CD4-positive, alpha-beta T cell treated with Interleukin-21 for 1 hour (primary cell): ENCODE measurements around the gene RELA.
"Not testable (repeated sequence)": the region's sequence is repeated elsewhere in the genome, so short reads cannot be mapped to it uniquely, and the experiment has no call there.

Source experiments
- DNase-seq: peaks from one replicate; pipeline ENCODE4 v3.0.0-alpha.2; 2020

The RELA gene

DNA sequence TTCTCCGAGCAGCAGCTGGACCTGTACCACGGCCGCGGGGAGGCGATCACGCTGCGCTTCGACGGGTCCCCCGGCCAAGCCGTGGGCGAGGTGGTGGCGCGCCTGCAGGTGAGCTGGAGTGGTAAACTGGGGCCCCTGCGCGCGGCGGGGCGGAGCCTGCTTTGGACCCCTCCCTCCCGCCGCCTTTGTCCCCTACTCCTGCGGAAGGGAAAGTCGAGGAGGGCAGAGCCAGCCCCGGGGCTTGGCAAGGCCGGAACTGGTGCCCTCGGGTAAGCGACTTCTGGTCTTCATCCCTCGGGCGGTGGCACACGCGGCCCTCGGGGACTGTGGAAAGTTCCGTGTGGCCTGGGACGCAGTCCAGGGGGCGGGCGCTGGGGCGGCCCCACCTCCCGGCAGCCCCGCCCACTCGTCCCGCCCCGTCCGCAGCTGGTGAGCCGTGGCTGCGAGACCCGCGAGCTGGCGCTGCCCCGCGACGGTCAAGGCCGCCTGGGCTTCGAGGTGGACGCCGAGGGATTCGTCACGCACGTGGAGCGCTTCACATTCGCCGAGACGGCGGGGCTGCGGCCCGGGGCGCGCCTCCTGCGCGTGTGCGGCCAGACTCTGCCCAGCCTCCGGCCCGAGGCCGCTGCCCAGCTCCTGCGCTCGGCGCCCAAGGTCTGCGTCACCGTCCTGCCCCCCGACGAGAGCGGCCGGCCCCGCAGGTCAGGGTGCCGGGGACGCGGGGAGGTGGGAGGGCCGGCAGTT lies 15.6 kb downstream of the RELA start:
- DNase-seq, result no peak

DNA sequence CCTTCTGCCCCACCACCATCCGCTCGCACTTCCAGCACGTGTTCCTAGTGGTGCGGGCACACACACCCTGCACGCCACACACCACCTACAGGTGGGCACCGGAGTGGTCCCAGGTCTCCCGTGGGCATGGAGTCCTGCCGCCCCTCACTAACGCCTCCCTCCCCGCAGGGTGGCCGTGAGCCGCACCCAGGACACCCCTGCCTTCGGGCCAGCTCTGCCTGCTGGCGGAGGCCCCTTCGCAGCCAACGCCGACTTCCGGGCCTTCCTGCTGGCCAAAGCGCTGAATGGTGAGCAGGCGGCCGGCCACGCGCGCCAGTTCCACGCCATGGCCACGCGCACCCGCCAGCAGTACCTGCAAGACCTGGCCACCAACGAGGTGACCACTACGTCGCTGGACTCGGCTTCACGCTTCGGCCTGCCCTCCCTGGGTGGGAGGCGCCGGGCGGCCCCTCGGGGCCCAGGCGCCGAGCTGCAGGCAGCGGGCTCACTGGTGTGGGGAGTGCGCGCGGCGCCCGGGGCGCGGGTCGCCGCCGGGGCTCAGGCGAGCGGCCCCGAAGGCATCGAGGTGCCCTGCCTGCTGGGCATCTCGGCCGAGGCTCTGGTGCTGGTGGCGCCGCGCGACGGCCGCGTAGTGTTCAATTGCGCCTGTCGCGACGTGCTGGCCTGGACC lies 16.3 kb downstream of the RELA start:
- no peak for DNase-seq

DNA sequence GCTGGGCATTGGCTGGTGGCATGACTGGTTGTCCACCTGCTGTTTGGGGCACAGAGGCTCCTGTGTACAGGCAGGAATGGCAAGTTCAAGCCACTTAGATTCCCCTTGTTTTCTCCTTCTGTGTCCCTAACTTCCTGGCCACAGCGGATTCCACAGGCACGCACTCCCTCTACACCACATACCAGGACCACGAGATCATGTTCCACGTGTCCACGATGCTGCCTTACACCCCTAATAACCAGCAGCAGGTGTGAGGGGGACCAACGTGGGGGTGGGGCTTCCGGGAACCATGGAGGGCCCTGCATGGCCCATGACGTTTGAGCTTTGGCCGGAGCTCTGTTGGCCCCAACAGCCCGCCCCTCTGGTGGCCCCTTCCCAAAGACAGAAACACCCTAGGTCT lies 17.0 kb downstream of the RELA start:
- no peak for DNase-seq

DNA sequence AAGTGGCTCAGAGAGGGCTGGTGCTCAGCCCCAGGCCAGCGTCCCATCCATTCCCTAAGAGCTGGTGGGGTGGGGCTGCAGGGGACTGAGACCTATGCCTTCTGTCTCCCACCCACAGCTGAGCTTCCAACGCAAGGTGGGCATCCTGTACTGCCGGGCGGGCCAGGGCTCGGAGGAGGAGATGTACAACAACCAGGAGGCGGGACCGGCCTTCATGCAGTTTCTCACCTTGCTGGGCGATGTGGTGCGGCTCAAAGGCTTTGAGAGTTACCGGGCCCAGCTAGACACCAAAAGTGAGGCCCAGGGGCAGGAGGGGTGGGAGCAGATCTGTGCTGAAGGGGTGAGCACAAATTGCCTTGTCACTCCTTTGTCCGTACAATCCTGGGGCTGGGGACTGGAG lies 17.9 kb downstream of the RELA start:
- DNase-seq, result no peak

DNA sequence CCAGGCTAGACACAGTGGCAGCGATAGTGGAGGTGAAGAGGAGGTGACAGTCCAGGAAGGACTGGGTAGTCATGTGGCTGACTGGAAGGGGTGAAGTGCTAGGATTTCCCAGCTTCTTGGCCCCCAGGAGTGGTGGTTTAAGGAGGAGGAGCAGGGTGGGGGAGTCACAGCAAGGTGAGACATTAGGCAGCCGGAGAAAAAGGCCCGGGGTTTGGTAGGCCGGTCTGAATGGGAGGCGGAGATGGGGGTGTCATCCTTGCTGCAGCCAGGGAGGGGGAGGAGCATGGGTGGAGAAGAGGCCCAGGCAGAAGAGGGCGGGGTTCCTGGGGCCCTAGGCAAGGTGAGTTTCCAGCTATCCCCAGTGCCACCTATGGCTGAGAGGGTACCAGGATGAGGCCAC lies 18.7 kb downstream of the RELA start:
- DNase-seq, result peak; percentile 32

DNA sequence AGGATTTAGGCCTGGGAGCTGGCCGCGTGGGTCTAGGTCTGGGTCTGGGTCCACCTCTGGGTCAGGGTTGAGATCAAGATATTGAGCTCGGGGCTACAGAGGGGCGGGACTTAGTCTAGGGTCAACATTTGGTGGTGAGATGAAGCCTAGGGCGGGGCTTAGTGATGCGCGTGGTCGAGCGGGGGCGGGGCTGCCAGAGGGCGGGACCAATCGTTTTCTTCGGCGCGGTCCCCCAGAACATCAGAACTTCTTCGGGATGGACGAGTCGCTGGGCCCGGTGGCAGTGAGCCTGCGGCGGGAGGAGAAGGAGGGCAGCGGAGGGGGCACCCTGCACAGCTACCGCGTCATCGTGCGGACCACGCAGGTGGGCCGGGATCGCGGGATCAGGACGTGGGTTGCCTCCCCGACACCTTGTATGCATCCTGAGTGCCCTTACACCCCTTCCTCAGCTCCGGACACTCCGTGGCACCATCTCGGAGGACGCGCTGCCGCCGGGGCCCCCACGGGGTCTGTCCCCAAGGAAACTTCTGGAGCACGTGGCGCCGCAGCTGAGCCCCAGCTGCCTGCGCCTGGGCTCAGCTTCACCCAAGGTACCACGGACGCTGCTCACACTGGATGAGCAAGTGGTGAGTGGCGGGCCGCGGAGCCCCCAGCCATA lies 20.6 kb downstream of the RELA start:
- DNase-seq, result no peak

DNA sequence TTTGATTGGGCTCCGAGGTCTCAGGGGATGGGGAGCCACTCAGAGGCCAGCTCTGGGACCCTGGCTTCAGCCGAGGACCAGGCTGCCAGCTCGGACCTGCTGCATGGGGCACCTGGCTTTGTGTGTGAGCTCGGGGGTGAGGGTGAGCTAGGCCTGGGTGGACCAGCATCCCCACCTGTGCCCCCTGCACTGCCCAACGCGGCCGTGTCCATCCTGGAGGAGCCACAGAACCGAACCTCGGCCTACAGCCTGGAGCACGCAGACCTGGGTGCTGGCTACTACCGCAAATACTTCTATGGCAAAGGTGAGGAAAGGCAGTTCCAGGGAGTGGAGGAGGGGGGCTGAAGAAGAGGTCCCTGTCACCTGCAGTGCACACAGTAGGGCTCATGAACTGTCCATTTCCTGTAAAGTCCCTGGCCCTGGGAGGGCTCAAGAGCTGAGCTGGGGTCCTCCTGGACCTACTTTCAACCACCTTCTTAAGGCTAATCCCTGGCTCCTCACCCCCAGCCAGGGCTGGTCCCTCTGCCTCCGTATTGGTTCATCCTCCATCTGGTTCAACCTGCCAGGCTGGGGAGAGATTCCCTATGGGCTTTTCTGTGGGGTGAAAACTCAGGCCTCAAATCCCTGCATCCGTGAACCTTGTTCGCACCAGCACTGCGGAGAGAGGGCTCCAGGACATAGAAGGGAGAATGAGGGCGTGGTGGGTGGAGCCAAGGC lies 21.3 kb downstream of the RELA start:
- no peak for DNase-seq

DNA sequence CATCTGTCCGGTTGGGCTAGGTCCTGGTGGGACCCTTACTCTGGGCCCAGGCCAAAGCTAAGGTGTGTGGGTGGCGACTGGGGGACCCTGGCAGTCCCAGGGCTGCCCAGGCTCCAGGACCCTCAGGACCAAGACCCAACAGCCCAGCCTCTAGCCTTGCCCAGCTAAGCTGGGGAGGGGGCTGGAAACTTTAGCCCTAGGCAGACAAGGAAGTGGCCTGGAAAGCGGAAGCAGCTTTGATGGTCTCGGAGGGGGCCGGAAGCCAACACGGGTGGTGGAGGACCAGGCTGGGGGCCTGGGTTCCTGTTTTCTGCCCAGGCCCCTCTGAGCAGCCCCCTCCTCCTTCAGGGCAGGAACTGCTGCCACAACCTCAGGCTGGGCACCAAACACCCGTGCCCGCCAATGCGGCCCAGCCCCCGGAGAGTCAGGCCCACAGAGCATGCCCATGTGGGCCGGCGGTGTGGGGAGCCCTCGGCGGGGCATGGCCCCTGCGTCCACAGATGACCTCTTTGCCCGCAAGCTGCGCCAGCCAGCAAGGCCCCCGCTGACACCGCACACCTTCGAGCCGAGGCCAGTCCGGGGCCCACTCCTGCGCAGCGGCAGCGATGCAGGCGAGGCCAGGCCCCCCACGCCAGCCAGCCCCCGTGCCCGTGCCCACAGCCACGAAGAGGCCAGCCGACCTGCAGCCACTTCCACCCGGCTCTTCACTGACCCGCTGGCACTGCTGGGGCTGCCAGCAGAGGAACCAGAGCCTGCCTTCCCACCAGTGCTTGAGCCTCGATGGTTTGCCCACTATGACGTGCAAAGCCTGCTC lies 22.0 kb downstream of the RELA start:
- peak; percentile 61 for DNase-seq

DNA sequence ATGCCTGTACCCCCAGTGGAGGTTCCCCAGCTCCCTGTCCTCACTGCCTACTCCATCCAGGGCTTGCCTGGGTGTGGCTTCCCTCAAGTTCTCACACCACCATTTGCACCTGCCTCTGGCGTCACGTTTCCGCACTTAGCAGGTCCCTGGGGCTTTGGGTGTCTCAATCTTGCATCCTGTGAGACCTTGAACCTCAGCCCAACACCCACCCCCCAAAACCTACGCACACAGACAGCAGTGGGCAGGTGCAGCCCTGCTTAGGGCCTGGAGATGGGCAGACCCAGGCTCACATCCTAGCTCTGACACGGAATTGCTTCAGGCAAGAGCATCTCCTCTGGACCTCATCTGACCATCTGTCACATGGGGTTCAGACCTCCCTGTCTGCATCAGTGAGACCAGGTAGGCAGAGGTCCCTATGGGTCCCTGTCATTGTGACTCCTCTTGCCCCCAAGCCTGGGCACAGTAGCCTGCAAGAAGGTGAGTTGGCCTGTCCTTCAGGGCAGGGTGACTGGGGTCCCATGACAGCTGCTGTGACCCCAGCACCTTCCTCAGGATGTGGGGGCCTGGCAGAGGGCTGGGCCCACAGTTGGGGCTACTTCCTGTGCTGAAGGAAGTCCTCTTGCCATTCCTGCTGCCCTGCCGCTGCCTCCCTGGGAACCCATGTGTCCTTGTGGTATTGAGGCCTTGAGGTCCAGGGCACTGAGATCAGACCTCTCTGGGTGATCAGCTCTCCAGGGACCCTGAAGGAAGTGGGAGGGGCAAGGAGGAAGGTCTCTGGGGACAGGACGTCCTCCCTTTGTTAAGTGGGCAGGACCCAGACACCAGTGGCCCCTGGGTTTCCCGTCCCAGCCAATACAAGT lies 22.9 kb downstream of the RELA start:
- DNase-seq, result peak; percentile 89

DNA sequence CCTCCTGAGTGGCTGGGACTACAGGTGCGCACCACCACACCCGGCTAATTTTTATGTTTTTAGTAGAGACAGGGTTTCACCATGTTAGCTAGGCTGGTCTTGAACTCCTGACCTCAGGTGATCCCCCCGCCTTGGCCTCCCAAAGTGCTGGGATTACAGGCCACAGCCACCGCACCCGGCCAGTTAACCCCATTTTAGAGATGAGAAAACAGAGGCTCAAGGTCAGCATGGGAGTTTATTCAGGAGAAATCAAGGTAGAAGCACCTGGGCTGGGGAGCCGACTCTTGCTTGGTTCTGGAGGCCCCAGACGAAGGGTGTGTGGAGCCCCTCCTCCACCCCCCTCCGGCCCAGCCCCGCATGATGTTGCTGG lies 23.5 kb downstream of the RELA start:
- not testable (repeated sequence) for DNase-seq

DNA sequence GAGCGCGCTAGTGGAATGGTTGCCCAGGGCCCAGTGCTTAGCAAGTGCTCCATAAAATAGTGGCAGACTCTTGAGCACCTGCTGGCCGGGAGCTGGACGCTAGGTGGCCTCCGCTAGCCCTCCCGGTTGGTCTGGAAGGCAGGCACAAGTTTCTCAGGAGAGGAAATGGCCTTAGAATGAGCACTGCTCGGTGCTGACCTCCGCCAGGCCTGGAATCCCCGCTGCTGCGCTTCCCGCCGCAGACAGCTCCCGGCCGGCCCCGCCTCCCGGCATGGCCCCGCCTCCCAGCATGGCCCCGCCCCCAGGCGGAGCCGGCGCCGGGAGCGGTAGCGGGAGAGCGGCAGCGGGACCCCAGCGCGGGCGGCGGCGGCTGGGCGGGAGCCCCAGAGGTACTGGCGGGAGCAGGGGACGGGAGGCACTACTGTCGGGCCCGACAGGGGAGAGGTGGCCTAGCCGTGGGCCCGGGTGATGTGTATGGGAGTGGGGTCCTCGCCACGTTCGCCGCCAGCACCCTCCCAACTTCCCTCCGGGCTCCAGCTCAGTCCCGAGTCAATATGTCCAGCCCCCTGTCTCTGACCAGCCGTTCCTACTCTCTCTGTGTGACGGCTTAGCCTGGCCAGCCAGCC lies 24.8 kb downstream of the RELA start, which contains the start of gene SIPA1:
Gene SIPA1 (plus strand): TSS at position 308 of the 626 bp plus-strand sequence. CDS start 2,821 bp downstream, outside the sequence.
- peak; percentile 78 for DNase-seq

DNA sequence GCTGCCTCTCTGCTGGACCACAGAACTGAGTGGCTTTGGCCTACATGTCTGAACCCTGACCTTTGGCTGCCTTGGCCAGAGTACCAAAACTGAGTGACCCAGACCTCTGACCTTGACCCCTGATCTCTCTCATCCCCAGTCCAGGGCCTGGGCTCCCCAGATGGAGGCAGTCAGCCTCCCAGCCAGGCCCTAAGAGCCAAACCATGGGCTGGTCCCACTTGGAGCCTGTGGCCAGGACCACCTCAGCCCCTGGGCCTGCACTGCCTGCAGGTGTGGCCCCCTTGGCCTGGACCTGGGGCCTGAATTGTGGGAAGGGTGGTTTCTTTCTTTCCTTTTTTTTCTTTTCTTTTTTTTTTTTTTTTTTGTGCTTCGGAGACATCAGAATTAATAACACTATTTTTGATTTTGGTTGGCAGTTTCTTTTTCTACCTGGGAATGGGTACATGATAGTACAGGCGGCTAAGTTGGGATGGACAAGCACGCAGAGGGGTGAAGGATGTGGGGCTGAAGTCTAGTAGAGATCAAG lies 25.6 kb downstream of the RELA start:
- DNase-seq, result no peak

DNA sequence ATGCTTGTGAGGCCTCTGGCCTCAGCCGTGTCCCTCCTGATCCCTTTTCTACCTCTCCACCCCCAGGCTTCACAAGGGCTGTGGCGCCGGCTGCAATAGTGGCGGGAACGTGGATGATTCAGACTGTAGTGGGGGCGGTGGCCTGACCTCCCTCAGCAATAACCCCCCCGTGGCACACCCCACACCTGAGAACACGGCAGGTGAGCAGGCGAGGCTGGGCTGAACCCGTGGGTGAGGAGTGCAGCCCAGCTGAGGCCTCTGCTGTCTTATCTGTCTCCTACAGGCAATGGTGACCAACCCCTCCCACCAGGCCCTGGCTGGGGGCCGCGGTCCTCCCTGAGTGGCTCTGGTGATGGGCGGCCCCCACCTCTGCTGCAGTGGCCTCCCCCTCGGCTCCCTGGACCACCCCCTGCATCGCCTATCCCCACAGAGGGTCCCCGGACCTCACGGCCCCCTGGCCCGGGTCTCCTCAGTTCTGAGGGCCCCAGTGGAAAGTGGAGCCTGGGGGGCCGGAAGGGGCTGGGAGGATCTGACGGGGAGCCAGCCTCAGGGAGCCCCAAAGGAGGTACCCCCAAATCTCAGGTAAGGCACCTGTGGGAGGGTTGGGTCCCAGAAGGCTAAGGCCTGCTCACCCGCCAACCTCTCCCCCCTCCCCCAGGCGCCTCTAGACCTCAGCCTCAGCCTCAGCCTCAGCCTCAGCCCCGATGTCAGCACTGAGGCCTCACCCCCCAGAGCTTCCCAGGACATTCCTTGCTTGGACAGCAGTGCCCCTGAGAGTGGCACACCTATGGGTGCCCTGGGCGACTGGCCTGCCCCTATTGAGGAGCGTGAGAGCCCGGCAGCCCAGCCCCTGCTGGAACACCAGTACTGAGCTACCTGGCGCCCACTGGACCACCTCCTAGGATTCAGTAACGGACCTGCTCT lies 26.3 kb downstream of the RELA start:
- DNase-seq, result no peak

DNA sequence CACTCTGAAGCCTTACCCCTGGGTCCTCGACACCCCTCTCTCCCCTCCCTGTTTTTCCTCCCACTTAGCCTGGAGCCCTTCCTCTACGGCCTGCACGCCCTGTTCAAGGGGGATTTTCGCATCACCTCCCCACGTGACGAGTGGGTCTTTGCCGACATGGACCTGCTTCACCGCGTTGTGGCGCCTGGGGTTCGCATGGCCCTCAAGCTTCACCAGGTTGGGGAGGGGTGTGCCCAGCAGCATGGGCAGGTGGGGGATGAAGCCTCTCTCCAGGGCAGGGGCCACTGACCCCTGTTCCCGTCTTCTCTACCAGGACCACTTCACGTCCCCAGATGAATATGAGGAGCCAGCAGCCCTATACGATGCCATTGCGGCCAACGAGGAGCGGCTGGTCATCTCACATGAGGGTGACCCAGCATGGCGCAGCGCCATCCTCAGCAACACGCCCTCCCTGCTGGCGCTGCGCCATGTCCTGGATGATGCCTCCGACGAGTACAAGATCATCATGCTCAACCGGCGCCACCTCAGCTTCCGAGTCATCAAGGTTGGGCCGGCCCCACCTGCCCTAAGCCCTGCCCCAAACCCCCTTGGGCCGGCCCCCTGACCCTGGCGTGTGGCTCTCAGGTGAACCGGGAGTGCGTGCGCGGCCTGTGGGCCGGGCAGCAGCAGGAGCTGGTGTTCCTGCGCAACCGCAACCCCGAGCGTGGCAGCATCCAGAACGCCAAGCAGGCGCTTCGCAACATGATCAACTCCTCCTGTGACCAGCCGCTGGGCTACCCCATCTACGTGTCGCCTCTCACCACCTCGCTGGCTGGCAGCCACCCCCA lies 27.6 kb downstream of the RELA start:
- DNase-seq, result no peak

DNA sequence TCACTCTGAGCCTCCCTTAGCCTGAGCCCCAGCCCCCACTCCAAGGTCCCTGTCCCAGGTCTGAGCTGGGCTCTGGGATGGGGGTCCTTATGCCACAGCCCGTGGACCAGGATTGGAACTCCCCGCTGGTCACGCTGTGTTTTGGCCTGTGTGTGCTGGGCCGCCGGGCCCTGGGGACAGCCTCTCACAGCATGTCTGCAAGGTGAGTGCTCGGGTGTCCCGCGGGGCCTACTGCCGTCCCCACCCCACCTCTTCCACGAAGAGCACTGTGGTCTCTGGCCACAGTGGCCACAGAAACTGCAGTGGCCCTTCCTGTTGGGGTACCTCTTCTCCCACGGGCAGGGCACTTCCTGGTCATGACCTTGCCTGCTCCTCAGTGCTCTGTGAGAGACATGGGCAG lies 28.3 kb downstream of the RELA start:
- no peak for DNase-seq

DNA sequence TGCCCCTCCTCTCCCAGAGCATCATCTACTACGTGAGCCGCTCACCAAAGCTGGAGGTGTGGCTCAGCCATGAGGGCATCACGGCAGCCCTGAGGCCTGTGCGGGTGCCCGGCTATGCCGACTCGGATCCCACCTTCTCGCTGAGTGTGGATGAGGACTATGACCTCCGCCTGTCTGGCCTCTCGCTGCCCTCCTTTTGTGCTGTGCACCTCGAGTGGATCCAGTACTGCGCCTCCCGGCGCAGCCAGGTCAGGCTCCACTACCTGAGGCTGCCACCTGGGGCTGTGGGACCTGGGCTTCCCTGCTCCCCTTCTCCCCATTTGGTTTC lies 28.6 kb downstream of the RELA start:
- DNase-seq, result no peak

DNA sequence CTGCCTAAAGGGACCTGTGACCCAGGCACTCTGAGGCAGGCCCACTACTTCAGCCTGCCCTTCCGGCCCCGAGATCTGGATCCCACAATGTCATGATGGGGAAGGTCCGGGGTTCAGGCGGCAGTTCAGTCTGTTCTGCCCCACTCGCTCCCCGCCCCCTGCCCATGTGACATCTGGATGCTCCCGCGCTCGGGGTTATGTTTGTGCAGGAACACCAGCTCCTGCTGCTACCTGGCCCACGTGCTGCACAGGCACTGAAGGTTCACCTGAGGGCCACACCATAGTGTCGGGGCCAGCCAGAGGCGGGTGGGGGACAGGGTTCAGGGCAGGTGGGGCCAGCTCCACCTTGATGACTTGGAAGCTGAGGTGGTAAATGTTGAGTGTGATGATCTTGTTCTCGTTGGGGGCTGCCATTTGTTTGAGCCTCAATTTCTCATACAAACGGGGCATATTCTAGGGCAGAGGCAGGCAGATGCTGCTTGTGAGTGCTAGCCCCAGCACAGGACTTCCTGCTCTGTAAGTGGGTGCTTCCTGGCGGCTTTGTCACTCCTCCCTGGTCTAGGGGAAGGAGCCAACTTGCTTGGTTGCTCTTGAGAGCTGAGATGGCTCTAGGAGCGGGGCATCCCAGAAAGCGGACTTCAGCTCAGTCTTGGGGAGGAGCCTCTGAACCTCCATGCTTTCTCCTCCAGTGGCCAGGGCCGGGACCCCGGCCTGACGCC lies 29.2 kb downstream of the RELA start:
- no peak for DNase-seq

DNA sequence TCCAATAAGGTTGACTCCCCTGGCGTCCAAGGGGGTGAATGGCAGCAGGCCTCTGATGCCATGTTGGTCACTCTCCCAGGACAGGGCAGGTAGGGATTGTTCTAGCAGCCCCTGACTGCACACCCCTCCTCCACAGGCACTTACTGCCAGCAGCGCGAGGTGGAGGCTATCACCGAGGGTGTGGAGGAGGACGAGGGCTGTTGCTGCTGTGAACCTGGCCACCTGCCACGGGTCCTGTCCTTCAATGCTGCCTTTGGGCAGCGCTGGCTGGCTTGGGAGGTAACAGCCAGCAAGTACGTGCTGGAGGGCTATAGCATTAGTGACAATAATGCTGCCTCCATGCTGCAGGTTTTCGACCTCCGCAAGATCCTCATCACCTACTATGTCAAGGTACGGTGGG lies 32.5 kb downstream of the RELA start:
- DNase-seq, result no peak
